B cell (primary cell): ENCODE data around the gene HMSD. TPM values are rescaled to one million over a fixed set of nuclear protein-coding genes. Genes with fewer than 3 reads are reported as not detected.

ENCODE experiments used
- ATAC-seq: fragments of 200-7000 bp; cut with Tn5 transposase; one replicate; pipeline ENCODE4 v1.10.0; 2021; ENCODE audit warnings: low read depth, mild to moderate bottlenecking, moderate number of reproducible peaks, moderate library complexity
- CTCF ChIA-PET: fragments of 350-600 bp; sonication (Branson Sonifier 250); formaldehyde crosslinking; loops from one replicate; lab custom pipeline; 2021; ENCODE audit warnings: antibody characterized with exemption, inconsistent platforms; lab: Charles Lee
- POLR2A ChIA-PET: fragments of 350-600 bp; sonication (Branson Sonifier 250); formaldehyde crosslinking; loops from one replicate; lab custom pipeline; 2021; ENCODE audit warnings: antibody characterized with exemption; lab: Charles Lee
- DNase-seq: peaks from one replicate; pipeline ENCODE4 v3.0.0; 2013
- H2AFZ ChIP-seq: 2 replicates; pipeline ENCODE4 v1.6.1; 2012; ENCODE audit warnings: mild to moderate bottlenecking, low read depth, low read length; ENCODE audit not compliant: insufficient read depth, poor library complexity, severe bottlenecking
- H3K27ac ChIP-seq, 2 donors: 1 replicate in 1 of 2; 2 replicates in 1 of 2; pipeline ENCODE4 v1.5.1; 2012 to 2013; ENCODE audit warnings: low read length in 2 of 2, mild to moderate bottlenecking in 2 of 2, moderate library complexity in 1 of 2
- H3K27me3 ChIP-seq, 4 experiments: fragments of 200-600 bp in 1 of 4; sonication (generic) in 1 of 4; replicated peaks in 1 of 4; 1 replicate in 2 of 4; 2 replicates in 2 of 4; pipeline versions ENCODE4 v1.6.1 to v1.7.0; 2013 to 2016; ENCODE audit warnings: low read length in 3 of 4, mild to moderate bottlenecking in 2 of 4, mixed read lengths in 1 of 4, moderate library complexity in 1 of 4; ENCODE audit not compliant: insufficient read depth in 4 of 4, control insufficient read depth in 3 of 4; ENCODE audit errors: control extremely low read depth in 1 of 4
- H3K36me3 ChIP-seq, 2 experiments: replicated peaks in 1 of 2; 1 replicate in 1 of 2; 2 replicates in 1 of 2; pipeline versions ENCODE4 v1.6.1 to v1.7.1; 2013; ENCODE audit warnings: low read length in 1 of 2; ENCODE audit not compliant: insufficient read depth in 2 of 2, control insufficient read depth in 1 of 2; ENCODE audit errors: control extremely low read depth in 1 of 2, extremely low read depth in 1 of 2
- H3K4me1 ChIP-seq, 2 donors: fragments of 200-600 bp in 1 of 2; sonication (generic) in 1 of 2; 1 replicate in 1 of 2; 2 replicates in 1 of 2; pipeline versions ENCODE4 v1.5.1 to v1.6.1; 2013 to 2017; ENCODE audit warnings: low read length in 2 of 2; ENCODE audit not compliant: control insufficient read depth in 2 of 2, insufficient read depth in 2 of 2
- H3K4me2 ChIP-seq: replicated peaks from 2 replicates; pipeline ENCODE3; 2012; ENCODE audit warnings: mild to moderate bottlenecking, low read depth, low read length; ENCODE audit not compliant: poor library complexity, severe bottlenecking
- H3K4me3 ChIP-seq, 5 experiments: fragments of 200-600 bp in 1 of 5; sonication (generic) in 1 of 5; 1 replicate in 3 of 5; 2 replicates in 2 of 5; pipeline versions ENCODE4 v1.5.1 to v1.7.0; 2011 to 2016; ENCODE audit warnings: low read length in 4 of 5, mild to moderate bottlenecking in 4 of 5, low read depth in 2 of 5, control low read depth in 1 of 5, moderate library complexity in 1 of 5; ENCODE audit not compliant: insufficient read depth in 1 of 5; ENCODE audit errors: control extremely low read depth in 1 of 5, extremely low read depth in 1 of 5
- H3K79me2 ChIP-seq: fragments of 200-600 bp; sonication (generic); one replicate; pipeline ENCODE4 v1.6.0; 2016; ENCODE audit warnings: low read length; ENCODE audit not compliant: control insufficient read depth, insufficient read depth
- H3K9ac ChIP-seq: fragments of 200-600 bp; sonication (generic); 2 replicates; pipeline ENCODE4 v1.6.1; 2017; ENCODE audit warnings: mild to moderate bottlenecking, low read length, moderate library complexity
- H3K9me3 ChIP-seq, 3 donors: one replicate each; pipeline versions ENCODE4 v1.6.1 to v1.7.1; 2013; ENCODE audit warnings: low read length in 2 of 3; ENCODE audit not compliant: control insufficient read depth in 2 of 3, insufficient read depth in 1 of 3; ENCODE audit errors: control extremely low read depth in 1 of 3
- H4K20me1 ChIP-seq: 2 replicates; pipeline ENCODE4 v1.6.0; 2012; ENCODE audit warnings: mild to moderate bottlenecking, low read length; ENCODE audit not compliant: insufficient read depth, control insufficient read depth, poor library complexity, severe bottlenecking
- H3K27ac Mint-ChIP-seq: one replicate; pipeline ENCODE4 v1.8.0; 2021; ENCODE audit warnings: mixed read lengths
- H3K27me3 Mint-ChIP-seq: one replicate; pipeline ENCODE4 v1.8.0; 2021; ENCODE audit warnings: mixed read lengths
- H3K4me1 Mint-ChIP-seq: one replicate; pipeline ENCODE4 v1.8.0; 2021; ENCODE audit warnings: mixed read lengths
- H3K4me3 Mint-ChIP-seq: one replicate; pipeline ENCODE4 v1.8.0; 2021; ENCODE audit warnings: mixed read lengths
- H3K9me3 Mint-ChIP-seq: one replicate; pipeline ENCODE4 v1.8.0; 2022; ENCODE audit warnings: mixed read lengths; ENCODE audit not compliant: insufficient read depth
- CTCF ChIP-seq: fragments of 200-600 bp; IDR thresholded peaks from one replicate; pipeline ENCODE4 v1.8.0; 2022; ENCODE audit warnings: antibody characterized with exemption, mild to moderate bottlenecking
- EZH2 ChIP-seq: IDR thresholded peaks from 2 replicates; pipeline ENCODE4 v1.6.1; 2012; ENCODE audit warnings: borderline replicate concordance, low read depth, mild to moderate bottlenecking, moderate library complexity, low read length; ENCODE audit not compliant: insufficient read depth, poor library complexity, severe bottlenecking
- WGBS: methylation state at CpG from one replicate; pipeline ENCODE4 v1.1.5; 2013; ENCODE audit warnings: missing lambda C conversion rate; ENCODE audit not compliant: insufficient coverage; 5-methylcytosine and 5-hydroxymethylcytosine counted together
- intact Hi-C: fragments of 100-400 bp; cut with micrococcal nuclease; formaldehyde crosslinking; loops from one replicate; pipeline ENCODE4 v1.10.0; 2022
- polyA plus RNA-seq: library from polyadenylated mRNA; depleted of rRNA; stranded (reverse); fragments of >200 nt; gene quantifications from 2 replicates; pipeline ENCODE4 v1.2.3, GENCODE V29; 2012
- total RNA-seq, 2 donors: library from RNA; stranded (reverse); fragments of 120-200 nt in 1 of 2; gene quantifications; 1 replicate in 1 of 2; 2 replicates in 1 of 2; pipeline versions ENCODE4 v1.2.3 to v1.2.4, GENCODE V29; 2013 to 2022

The HMSD gene
- total and polyA plus RNA-seq, 2 donors (not counting 1 experiment from before 2014, with no cell fraction given), result 0.04 TPM; not detected in 1

GRCh38 chr18:63982361-63982760 is 33.3 kb downstream of the HMSD start:
- Histone ChIP-seq H3K4me2 (no peak overlapping the region), H3K36me3 (peaks cover 0 to 61% of the 10 kb centered on the region in 2 experiments), H3K9ac (no peak overlapping the region), H2AFZ (no peak overlapping the region), H3K27me3 (no peaks in the 10 kb centered on the region), H3K9me3 (no peaks in the 10 kb centered on the region), H3K27ac (no peak overlapping the region), H3K4me1 (peaks cover 0 to 6% of the 10 kb centered on the region in 2 donors), H4K20me1 (no peaks in the 10 kb centered on the region), H3K79me2 (peaks cover 24% of the 10 kb centered on the region), H3K4me3 (no peak overlapping the region)
- no peak overlapping the region for H3K4me3 Mint-ChIP-seq
- ATAC-seq, result no peak
- H3K4me1 Mint-ChIP-seq, result peaks cover 12% of the 10 kb centered on the region
- H3K9me3 Mint-ChIP-seq, result no peaks in the 10 kb centered on the region
- WGBS, result 100% methylated on average over 1 of the region's 3 CpGs
- H3K27ac Mint-ChIP-seq, result no peak overlapping the region
- TF ChIP-seq CTCF, result no peak
- no peak for TF ChIP-seq EZH2
- CTCF ChIA-PET, result interaction anchor here (1.5 to 1.6 kb wide), 2 partner anchors 22 to 465 kb away, joined by 3 read pairs; no protein-coding TSS in a partner anchor
- intact Hi-C loops, result no loop called here
- POLR2A ChIA-PET, result no interaction called here
- H3K27me3 Mint-ChIP-seq, result no peaks in the 10 kb centered on the region
- no peak for DNase-seq

- DNase-seq (no peak), ATAC-seq (no peak)
- POLR2A ChIA-PET, result no interaction called here
- Histone ChIP-seq H3K4me2 (no peak overlapping the region), H3K27ac (no peak overlapping the region), H3K27me3 (no peaks in the 10 kb centered on the region), H3K4me3 (no peak overlapping the region), H4K20me1 (no peaks in the 10 kb centered on the region), H3K9me3 (no peaks in the 10 kb centered on the region), H3K36me3 (peaks cover 0 to 51% of the 10 kb centered on the region in 2 experiments), H3K79me2 (no peaks in the 10 kb centered on the region), H3K9ac (no peak overlapping the region), H3K4me1 (no peaks in the 10 kb centered on the region), H2AFZ (no peak overlapping the region)
- Mint-ChIP-seq H3K27me3 (no peaks in the 10 kb centered on the region), H3K4me1 (no peaks in the 10 kb centered on the region), H3K4me3 (no peak overlapping the region), H3K27ac (no peak overlapping the region), H3K9me3 (no peaks in the 10 kb centered on the region)
- WGBS, result 99% methylated on average over 7 of the region's 7 CpGs
- CTCF ChIA-PET, result interaction anchor here (1.3 kb wide), 2 partner anchors 9 to 23 kb away, joined by 4 to 5 read pairs; no protein-coding TSS in a partner anchor
- intact Hi-C loops, result no loop called here
- TF ChIP-seq EZH2, result no peak
- no peak for TF ChIP-seq CTCF
Measured at GRCh38 chr18:63986885-63987284, 37.8 kb downstream of the HMSD start.
